ENCODE results near the gene POLE4.

The POLE4 gene

DNA sequence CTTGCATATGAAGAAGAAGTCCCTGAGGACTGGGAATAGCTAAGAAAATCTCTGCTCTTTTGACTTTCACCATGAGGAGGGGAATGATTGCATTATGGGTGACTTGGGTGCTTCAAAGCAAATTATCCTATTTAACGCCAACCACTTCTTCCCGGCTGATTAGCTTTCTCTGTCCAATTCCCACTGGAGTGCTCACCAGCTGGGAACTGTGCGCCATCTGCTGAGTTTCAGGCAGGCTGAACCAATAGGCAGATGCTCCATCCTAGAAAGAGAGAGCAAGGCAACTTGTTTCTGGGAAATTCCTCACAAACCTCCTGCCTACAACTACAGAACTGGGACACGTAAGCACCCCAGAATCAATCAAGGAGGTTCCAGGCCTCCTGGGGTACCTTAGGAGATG lies 49.4 kb downstream of the POLE4 start:
- Histone ChIP-seq H3K4me1 (ENCODE audit: control insufficient read depth, insufficient read depth, low read length) (no peaks in the 10 kb centered on the region), H3K36me3 (ENCODE audit: control insufficient read depth, insufficient read depth, low read length) (no peaks in the 10 kb centered on the region), H3K9me3 (ENCODE audit: control insufficient read depth, low read length) (no peaks in the 10 kb centered on the region), H3K27me3 (ENCODE audit: control insufficient read depth, insufficient read depth, low read length) (no peaks in the 10 kb centered on the region), H3K9ac (ENCODE audit: low read length) (no peak overlapping the region), H3K4me3 (ENCODE audit: low read length) (no peak overlapping the region)

DNA sequence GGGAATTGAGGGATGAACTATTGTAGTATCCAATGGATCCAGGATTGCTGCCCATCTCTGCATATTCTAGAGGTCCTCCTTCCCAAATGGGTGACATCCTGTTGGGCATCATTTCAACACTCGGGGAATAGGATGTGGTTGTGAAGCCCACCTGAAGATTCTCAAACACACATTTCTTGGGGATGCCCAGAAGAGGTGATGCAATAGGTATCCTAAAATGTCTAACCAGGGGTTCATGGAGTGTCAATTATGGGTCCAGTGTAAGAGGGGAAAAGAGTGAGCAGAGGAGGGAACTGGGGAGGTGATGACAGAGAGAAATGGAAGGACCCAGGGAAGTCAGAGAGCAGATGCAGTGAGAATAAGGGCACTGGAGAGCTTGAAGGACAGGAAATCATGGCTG lies 52.1 kb downstream of the POLE4 start:
- no peaks in the 10 kb centered on the region for H3K9me3 ChIP-seq (ENCODE audit: control insufficient read depth, low read length)
- H3K27me3 ChIP-seq (ENCODE audit: control insufficient read depth, insufficient read depth, low read length) = no peaks in the 10 kb centered on the region
- no peaks in the 10 kb centered on the region for H3K4me1 ChIP-seq (ENCODE audit: control insufficient read depth, insufficient read depth, low read length)
- no peaks in the 10 kb centered on the region for H3K36me3 ChIP-seq (ENCODE audit: control insufficient read depth, insufficient read depth, low read length)
- H3K4me3 ChIP-seq (ENCODE audit: low read length) = no peak overlapping the region
- no peak overlapping the region for H3K9ac ChIP-seq (ENCODE audit: low read length)

DNA sequence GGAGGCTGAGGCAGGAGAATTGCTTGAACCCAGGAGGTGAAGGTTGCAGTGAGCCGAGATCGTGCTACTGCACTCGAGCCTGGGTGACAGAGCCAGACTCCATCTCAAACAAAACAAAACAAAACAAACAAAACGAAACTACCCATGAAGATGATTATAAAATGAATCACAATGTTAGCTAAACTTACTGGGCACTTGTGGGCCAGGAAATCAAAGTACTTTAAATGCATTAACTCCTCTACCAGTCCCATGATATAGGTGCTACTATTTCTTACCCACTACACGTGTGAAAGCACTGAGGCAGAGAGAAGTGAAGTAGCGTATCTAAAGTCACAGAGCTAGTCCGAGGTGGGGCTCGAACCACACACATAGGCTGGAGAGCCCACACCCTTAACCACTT lies 53.6 kb downstream of the POLE4 start:
- Histone ChIP-seq H3K27me3 (ENCODE audit: control insufficient read depth, insufficient read depth, low read length) (no peaks in the 10 kb centered on the region), H3K9me3 (ENCODE audit: control insufficient read depth, low read length) (no peaks in the 10 kb centered on the region), H3K4me3 (ENCODE audit: low read length) (no peak overlapping the region), H3K9ac (ENCODE audit: low read length) (no peak overlapping the region), H3K4me1 (ENCODE audit: control insufficient read depth, insufficient read depth, low read length) (no peaks in the 10 kb centered on the region), H3K36me3 (ENCODE audit: control insufficient read depth, insufficient read depth, low read length) (no peaks in the 10 kb centered on the region)

DNA sequence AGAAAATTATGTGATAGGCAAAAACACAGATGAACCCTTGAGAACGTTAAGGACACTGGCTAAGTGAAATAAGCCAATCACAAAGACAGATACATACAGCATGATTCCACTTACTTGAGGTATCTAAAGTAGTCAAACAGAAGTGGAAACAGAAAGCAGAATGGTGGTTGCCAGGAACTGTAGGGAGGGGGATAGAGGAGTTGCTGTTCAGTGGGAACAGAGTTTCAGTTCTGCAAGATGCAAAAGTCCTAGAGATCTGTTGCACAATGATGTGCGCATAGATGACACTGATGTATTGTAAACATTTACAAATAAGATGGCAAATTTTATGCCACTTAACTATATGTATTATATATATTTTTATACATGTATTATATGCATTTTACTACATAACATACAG lies 59.7 kb downstream of the POLE4 start:
- Histone ChIP-seq H3K4me3 (ENCODE audit: low read length) (no peak overlapping the region), H3K9ac (ENCODE audit: low read length) (no peak overlapping the region), H3K36me3 (ENCODE audit: control insufficient read depth, insufficient read depth, low read length) (no peaks in the 10 kb centered on the region), H3K27me3 (ENCODE audit: control insufficient read depth, insufficient read depth, low read length) (no peaks in the 10 kb centered on the region), H3K9me3 (ENCODE audit: control insufficient read depth, low read length) (no peaks in the 10 kb centered on the region), H3K4me1 (ENCODE audit: control insufficient read depth, insufficient read depth, low read length) (no peaks in the 10 kb centered on the region)
